ENCODE measurements around the gene EPS15. TPM values are rescaled to one million over a fixed set of nuclear protein-coding genes. Genes with fewer than 3 reads are reported as not detected.
"Not testable (repeated sequence)": the region's sequence is repeated elsewhere in the genome, so short reads cannot be mapped to it uniquely, and the experiment has no call there.

EPS15 gene
- total RNA-seq, 2 donors from 2014 or later: 54.2 to 65.4 TPM

DNA sequence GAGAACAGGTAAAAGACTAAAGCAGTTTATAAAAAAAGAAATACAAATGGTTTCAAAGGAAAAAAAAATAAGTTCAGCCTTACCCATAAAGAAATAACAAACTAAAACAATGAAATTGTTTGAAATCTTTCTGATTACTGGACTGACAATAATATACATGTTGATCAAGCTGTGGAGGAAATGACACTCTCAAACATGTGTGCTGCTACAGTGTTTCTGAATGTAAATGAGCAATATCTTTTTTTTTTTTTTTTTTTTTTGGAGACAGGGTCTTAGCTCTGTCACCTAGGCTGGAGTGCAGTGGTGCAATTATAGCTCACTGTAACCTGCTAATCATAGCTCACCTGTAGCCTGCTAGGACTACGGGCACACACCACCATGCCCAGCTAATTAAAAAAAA lies 6.5 kb downstream of the EPS15 start:
- Mint-ChIP-seq H3K36me3 (ENCODE audit: low read depth) (peaks cover 10% of the 10 kb centered on the region), H3K4me3 (peak overlapping the region; percentile 35), H3K27ac (no peak overlapping the region), H3K27me3 (no peaks in the 10 kb centered on the region), H3K9me3 (no peaks in the 10 kb centered on the region), H3K4me1 (peaks cover 49% of the 10 kb centered on the region)
- peak; percentile 42 for ATAC-seq (replicated peaks)

DNA sequence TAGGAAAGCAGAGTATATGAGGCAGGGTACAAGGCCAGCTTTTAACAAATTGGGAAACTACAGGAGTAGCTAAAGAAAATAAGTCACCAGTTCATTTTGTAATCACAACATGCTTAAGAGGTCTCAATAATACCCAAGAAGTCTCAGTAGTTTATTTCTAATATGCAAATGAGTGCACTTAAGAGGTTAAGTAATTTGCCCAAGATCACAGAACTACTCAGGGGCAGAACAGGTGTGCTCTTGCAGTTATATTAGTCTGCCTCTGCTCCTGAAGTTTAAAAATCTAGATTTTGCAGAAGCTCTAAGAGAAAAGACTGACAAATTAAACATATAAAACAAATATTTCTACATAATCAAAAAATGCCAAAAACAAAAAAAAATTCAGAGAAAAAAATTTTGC lies 6.9 kb downstream of the EPS15 start:
- no peak for ATAC-seq (replicated peaks)
- no peaks in the 10 kb centered on the region for H3K27me3 Mint-ChIP-seq
- H3K9me3 Mint-ChIP-seq: no peaks in the 10 kb centered on the region
- peaks cover 10% of the 10 kb centered on the region for H3K36me3 Mint-ChIP-seq (ENCODE audit: low read depth)
- no peak overlapping the region for H3K27ac Mint-ChIP-seq
- peaks cover 46% of the 10 kb centered on the region for H3K4me1 Mint-ChIP-seq
- peak overlapping the region; percentile 35 for H3K4me3 Mint-ChIP-seq

DNA sequence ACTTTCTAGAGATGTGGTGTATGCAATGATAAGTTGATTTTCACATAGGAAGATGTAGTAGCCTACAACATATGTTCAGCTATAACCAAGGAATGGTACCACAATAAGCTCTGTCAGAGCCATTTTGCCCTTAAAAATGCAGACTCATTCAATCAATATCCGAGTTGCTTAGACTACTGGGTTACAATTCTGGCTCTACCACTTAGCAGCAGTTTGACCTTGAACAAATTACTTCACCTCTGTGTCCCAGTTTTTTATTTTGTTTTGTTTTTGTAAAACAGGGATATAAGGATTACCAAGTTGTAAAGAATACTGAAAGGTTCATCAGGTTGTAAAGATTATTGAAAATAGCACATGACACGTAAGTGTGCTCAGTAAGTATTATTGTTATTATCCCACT lies 9.3 kb downstream of the EPS15 start:
- Mint-ChIP-seq H3K9me3 (no peaks in the 10 kb centered on the region), H3K4me3 (peak overlapping the region; percentile 23), H3K36me3 (ENCODE audit: low read depth) (peaks cover 25% of the 10 kb centered on the region), H3K4me1 (peaks cover 43% of the 10 kb centered on the region), H3K27me3 (no peaks in the 10 kb centered on the region), H3K27ac (peak overlapping the region; percentile 4)
- ATAC-seq (replicated peaks): peak; percentile 2

- H3K27ac Mint-ChIP-seq: peak overlapping the region; percentile 70
- peaks cover 44% of the 10 kb centered on the region for H3K36me3 Mint-ChIP-seq (ENCODE audit: low read depth)
- peak; percentile 22 for ATAC-seq (replicated peaks)
- H3K9me3 Mint-ChIP-seq: no peaks in the 10 kb centered on the region
- H3K4me3 Mint-ChIP-seq: peak overlapping the region; percentile 23
- peaks cover 36% of the 10 kb centered on the region for H3K4me1 Mint-ChIP-seq
- H3K27me3 Mint-ChIP-seq: no peaks in the 10 kb centered on the region
Observed at GRCh38 chr1:51506537-51506936, 12.5 kb downstream of the EPS15 start.

GRCh38 chr1:51504806-51505525 lies 14.1 kb downstream of the EPS15 start:
- Mint-ChIP-seq H3K4me1 (peaks cover 34% of the 10 kb centered on the region), H3K9me3 (no peaks in the 10 kb centered on the region), H3K27me3 (no peaks in the 10 kb centered on the region), H3K4me3 (peak overlapping the region; percentile 68), H3K36me3 (ENCODE audit: low read depth) (peaks cover 56% of the 10 kb centered on the region), H3K27ac (peak overlapping the region; percentile 89)
- ATAC-seq (replicated peaks): peak; percentile 73

DNA sequence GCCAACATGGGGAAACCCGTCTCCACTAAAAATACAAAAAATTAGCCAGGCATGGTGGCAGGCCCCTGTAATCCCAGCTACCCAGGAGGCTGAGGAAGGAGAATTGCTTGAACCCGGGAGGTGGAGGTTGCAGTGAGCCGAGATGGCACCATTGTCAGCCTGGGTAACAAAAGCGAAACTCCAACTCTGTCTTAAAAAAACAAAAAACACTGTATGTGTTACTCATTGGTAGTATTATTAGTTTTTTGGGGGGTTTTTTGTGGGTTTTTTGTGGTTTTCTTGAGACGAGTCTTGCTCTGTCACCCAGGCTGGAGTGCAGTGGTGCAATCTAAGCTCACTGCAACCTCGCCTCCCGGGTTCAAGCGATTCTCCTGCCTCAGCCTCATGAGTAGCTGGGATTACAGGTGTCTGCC lies 17.8 kb downstream of the EPS15 start:
- H3K36me3 Mint-ChIP-seq (ENCODE audit: low read depth): peaks cover 53% of the 10 kb centered on the region
- peaks cover 34% of the 10 kb centered on the region for H3K4me1 Mint-ChIP-seq
- not testable (repeated sequence) for H3K9me3 Mint-ChIP-seq, H3K27me3 Mint-ChIP-seq
- ATAC-seq (replicated peaks): peak; percentile 68
- H3K4me3 Mint-ChIP-seq: peak overlapping the region; percentile 73
- peak overlapping the region; percentile 75 for H3K27ac Mint-ChIP-seq

- H3K27ac Mint-ChIP-seq: peak overlapping the region; percentile 9
- H3K36me3 Mint-ChIP-seq (ENCODE audit: low read depth): peaks cover 45% of the 10 kb centered on the region
- no peaks in the 10 kb centered on the region for H3K9me3 Mint-ChIP-seq
- peak overlapping the region; percentile 73 for H3K4me3 Mint-ChIP-seq
- peaks cover 29% of the 10 kb centered on the region for H3K4me1 Mint-ChIP-seq
- no peak for ATAC-seq (replicated peaks)
- H3K27me3 Mint-ChIP-seq: no peaks in the 10 kb centered on the region
Observed at GRCh38 chr1:51499694-51500093, 19.4 kb downstream of the EPS15 start.

GRCh38 chr1:51498924-51499323 lies 20.1 kb downstream of the EPS15 start:
- H3K36me3 Mint-ChIP-seq (ENCODE audit: low read depth): peaks cover 38% of the 10 kb centered on the region
- H3K4me3 Mint-ChIP-seq: no peak overlapping the region
- H3K27ac Mint-ChIP-seq: peak overlapping the region; percentile 9
- peaks cover 36% of the 10 kb centered on the region for H3K4me1 Mint-ChIP-seq
- H3K27me3 Mint-ChIP-seq: no peaks in the 10 kb centered on the region
- ATAC-seq (replicated peaks): no peak
- H3K9me3 Mint-ChIP-seq: peaks cover 2% of the 10 kb centered on the region

- Mint-ChIP-seq H3K4me1 (peaks cover 42% of the 10 kb centered on the region), H3K9me3 (peaks cover 4% of the 10 kb centered on the region), H3K4me3 (no peak overlapping the region), H3K27ac (no peak overlapping the region), H3K36me3 (ENCODE audit: low read depth) (peaks cover 26% of the 10 kb centered on the region), H3K27me3 (no peaks in the 10 kb centered on the region)
- ATAC-seq (replicated peaks): no peak
Observed at GRCh38 chr1:51497340-51497739, 21.7 kb downstream of the EPS15 start.

DNA sequence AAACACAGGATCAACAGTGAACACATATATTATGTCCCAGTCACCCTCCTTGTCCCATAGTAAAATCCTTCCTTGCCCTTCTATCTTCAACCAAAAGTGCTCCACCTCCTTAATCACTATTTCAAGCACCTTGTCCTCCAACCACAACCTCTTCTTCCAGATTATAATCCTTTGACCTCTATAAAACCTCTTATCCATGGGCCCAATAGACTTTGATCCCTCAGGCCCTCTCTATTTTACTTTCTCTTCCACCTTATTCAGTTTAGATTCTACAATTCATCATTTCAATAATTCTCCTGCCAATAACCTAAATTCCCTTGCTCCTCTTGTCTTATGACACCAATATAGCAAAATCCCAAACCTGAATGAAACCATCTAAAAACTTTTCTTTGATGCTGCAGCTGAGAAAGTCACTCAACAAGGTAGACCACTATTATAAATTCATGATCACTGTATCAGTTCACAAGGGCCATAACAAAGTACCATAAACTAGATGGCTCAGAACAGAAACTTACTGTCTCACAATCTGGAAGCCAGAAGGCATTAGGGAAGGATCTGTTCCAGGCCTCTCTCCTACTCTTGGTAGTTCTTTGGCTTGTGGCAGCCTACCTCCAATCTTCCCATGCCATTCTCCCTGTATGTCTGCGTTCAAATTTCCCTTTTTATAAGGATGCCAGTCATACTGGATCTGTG lies 24.8 kb downstream of the EPS15 start:
- Mint-ChIP-seq H3K9me3 (peaks cover 4% of the 10 kb centered on the region), H3K27ac (peak overlapping the region; percentile 7), H3K4me3 (peak overlapping the region; percentile 2), H3K4me1 (peaks cover 41% of the 10 kb centered on the region), H3K27me3 (no peaks in the 10 kb centered on the region), H3K36me3 (ENCODE audit: low read depth) (peaks cover 8% of the 10 kb centered on the region)
- no peak for ATAC-seq (replicated peaks)

DNA sequence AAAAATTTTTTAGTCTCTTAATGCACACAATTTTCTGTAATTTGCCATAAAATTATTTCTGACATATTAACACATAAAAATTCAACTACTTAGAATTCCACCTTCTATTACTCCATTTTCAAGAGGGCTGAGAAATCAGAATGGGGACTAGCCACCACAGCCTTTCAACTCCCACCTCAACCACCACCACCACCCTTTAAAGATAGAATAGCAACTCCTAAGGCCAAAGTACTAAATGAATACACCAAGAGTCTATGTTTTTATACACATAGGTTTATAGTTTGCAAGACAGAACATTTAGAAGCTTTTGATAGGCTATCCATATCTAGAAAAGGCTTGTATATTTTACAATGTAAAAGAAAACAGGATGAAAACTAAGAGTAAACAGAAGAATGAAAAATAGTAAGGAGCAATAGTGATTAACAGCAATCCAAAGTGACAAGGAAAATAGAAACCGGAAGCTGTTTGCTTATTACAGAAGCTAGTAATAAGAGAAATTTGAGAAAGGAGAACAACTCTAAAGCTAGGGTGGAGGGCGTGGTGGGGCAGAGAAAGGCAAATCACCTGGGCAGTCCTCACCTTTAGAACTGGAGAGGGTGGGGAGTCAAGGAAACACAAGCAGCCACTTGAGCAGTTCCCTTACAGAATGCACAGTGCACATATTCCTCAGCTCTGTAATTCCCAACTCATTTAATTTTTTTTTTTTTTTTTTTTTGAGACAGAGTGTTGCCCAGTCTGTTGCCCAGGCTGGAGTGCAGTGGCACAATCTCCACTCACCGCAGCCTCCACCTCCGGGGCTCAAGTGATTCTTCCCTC lies 27.7 kb downstream of the EPS15 start:
- Mint-ChIP-seq H3K27ac (peak overlapping the region; percentile 9), H3K4me1 (peaks cover 40% of the 10 kb centered on the region), H3K4me3 (peak overlapping the region; percentile 6), H3K36me3 (ENCODE audit: low read depth) (no peaks in the 10 kb centered on the region), H3K27me3 (no peaks in the 10 kb centered on the region), H3K9me3 (peaks cover 4% of the 10 kb centered on the region)
- ATAC-seq (replicated peaks): no peak

- Mint-ChIP-seq H3K9me3 (peaks cover 4% of the 10 kb centered on the region), H3K4me3 (no peak overlapping the region), H3K27ac (no peak overlapping the region), H3K27me3 (no peaks in the 10 kb centered on the region), H3K36me3 (ENCODE audit: low read depth) (no peaks in the 10 kb centered on the region), H3K4me1 (peaks cover 32% of the 10 kb centered on the region)
- ATAC-seq (replicated peaks): no peak
Observed at GRCh38 chr1:51489472-51489871, 29.6 kb downstream of the EPS15 start.

- Mint-ChIP-seq H3K27me3 (no peaks in the 10 kb centered on the region), H3K4me3 (no peak overlapping the region), H3K27ac (peak overlapping the region; percentile 2)
Observed at GRCh38 chr1:51488372-51489050, 30.6 kb downstream of the EPS15 start.

DNA sequence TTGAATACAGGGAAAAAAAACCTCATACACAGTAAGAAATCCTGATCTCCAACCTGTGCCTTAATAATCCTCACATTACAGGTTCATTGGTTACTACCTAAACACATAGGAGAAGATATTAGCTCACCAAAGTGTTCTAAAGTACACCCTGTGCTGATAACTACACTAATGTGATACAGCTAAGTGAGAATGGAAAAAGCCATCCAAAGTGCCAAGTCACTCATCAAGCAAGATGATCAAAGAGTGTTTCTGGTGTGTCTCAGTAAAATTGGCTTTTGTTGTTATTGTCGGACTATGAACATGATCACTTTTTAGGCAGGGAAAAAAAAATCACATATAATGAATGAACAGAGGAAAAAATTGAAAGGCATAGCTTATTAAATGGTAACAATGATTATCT lies 31.4 kb downstream of the EPS15 start:
- ATAC-seq (replicated peaks): no peak
- no peak overlapping the region for H3K27ac Mint-ChIP-seq
- H3K4me1 Mint-ChIP-seq: peaks cover 24% of the 10 kb centered on the region
- peaks cover 5% of the 10 kb centered on the region for H3K36me3 Mint-ChIP-seq (ENCODE audit: low read depth)
- H3K9me3 Mint-ChIP-seq: no peaks in the 10 kb centered on the region
- H3K4me3 Mint-ChIP-seq: no peak overlapping the region
- no peaks in the 10 kb centered on the region for H3K27me3 Mint-ChIP-seq

More at GRCh38 chr1:51488372-51489050, 30.6 kb downstream of the EPS15 start:
- no peaks in the 10 kb centered on the region for H3K36me3 Mint-ChIP-seq (ENCODE audit: low read depth)
- peaks cover 24% of the 10 kb centered on the region for H3K4me1 Mint-ChIP-seq
- no peak for ATAC-seq (replicated peaks)
- no peaks in the 10 kb centered on the region for H3K9me3 Mint-ChIP-seq

All from activated T-helper 17 cell treated with anti-CD3 and anti-CD28 coated beads, Interleukin-2, amount 50 U/mL, for 72 hours (primary cell).